GM19193 (cell line): ENCODE data around the gene CTBP1.

Experiments
- POLR2A ChIP-seq: IDR thresholded peaks from 4 replicates; pipeline ENCODE4 v1.6.1; 2011; ENCODE audit not compliant: insufficient read depth, insufficient read length; ENCODE audit errors: extremely low read depth

Gene CTBP1

DNA sequence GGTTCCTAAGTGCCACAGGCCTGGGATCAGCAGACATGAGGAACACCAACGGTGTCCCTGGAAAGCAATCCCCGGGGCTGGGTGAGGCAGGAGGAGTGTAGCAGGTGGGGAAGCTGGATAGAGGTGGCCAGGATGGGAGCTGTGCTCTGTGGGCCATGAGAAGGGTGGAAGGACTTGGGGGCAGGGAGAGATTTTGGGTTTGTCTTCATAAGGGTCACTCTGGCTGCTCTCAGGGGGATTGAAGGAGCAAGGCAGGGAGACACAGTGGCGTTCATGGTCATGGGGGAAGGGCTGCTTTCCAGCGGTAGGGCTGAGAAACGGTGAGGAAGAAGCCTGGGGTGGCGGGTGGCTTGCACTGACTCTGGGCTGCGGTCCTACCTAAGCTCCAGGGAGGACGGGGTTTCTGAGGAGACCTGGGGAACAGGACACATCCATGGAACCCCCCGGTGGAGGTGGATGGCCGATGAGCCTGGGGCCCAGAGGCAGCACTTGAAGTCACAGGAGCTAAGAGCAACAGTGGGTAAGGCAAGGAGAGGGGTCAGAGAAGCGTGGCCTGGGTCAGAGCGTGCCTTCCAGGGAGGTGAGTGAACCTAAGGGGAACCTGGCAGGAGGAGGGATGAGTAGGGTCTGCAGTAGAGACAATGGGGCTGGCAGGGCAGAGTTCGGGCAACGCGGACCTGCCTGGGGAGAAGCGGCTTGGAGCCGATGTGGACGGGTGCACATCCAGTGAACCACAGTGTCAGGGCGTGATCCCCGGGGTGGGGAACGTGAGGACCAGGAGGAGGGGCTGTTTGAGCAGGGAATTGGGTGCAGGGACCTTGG lies 12.4 kb upstream of the CTBP1 start:
- no peak for TF ChIP-seq POLR2A

DNA sequence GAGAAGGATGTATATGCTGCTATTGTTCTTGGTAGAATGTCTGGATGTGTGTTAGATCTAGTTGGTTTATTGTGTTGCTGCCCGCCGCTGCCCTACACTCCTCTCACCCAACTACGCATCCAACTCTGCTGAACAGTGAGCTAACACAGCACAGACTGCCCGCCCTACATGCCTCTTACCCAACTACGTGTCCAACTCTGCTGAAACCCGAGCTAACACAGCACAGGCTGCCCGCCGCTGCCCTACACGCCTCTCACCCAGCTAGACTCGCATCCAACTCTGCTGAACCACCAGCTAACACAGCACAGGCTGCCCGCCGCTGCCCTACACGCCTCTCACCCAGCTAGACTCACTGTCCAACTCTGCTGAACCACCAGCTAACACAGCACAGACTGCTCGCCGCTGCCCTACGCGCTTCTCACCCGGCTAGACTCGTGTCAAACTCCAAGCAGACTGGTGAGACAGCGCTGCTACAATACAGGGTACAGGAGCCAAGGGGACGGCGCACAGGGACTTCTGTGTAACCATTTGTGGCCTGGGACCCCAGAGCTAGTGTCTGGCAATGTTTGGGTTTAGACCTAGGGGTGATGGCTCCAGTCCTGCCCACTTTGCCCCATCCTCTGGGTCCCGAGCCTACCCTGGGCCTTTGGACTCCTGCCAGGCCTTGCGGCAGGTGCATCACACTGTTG lies 11.6 kb upstream of the CTBP1 start:
- no peak for TF ChIP-seq POLR2A

DNA sequence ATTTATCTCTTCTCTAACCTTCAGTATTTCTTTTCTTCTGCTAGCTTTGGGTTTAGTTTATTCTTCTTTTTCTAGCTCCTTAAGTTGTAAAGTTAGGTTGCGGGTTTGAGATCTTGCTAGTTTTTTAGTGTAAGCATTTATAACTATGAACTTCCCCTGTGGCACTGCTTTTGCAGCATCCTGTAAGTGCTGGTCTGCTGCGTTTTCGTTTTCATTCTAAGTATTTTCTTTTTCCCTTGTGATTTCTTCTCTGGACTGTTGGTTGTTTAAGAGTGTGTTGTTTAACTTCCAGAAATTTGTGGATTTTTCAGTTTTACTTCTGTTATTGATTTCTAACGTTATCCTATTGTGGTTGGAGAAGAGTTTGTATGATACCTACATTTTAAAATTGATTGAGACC lies 11.0 kb upstream of the CTBP1 start:
- TF ChIP-seq POLR2A: no peak

DNA sequence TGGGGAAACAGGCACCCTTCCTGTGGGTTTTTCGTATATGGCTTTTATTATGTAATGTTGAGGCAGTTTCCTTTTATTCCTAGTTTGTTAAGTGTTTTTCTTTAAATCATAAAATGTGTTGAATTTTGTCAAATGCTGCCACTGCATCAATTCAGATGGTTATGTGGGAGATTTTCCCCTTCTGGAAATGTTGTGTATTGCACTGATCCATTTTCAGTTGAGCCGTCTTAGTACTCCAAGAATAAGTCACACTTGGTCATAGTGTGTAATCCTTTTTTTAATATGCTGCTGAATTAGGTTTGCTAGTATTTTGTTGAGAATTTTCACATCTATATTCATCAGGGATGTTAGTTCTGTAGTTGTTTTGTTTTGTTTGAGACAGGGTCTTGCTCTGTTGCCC lies 9.5 kb upstream of the CTBP1 start:
- TF ChIP-seq POLR2A: no peak

DNA sequence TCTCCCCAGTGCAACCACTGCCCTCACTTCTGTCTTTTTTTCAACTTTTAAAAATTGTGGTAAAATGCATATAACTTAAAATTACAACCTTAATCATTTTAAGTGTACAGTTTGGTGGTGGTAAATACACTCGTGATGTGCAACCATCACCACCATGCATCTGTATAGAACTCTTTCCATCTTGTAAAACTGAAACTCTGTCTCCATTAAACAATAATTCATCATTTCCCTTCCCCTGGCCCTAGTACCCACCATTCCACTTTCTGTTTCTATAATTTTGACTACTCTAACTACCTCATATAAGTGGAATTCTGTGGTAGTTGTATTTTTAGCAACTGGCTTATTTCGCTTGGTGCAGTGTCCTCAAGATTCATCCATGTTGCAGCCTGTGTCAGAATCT lies 6.8 kb upstream of the CTBP1 start:
- no peak for TF ChIP-seq POLR2A

DNA sequence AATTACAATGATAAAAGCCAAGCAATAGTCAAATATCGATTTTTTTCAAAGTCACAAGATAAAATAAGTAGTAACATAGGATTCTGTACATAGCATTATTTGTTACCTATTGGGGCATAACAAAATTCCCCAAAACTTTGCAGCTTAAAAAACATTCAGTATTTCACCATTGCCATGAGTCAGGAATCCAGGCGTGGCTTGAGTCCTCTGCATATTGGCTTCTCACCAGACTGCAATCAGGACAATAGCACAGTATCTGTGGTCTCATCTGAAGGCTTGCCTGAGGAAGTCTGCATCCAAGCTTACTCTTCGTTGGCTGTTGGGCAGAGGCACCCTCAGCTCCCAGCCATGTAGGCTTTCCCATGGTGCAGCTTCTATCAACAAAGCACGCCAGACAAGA lies 6.2 kb upstream of the CTBP1 start:
- no peak for TF ChIP-seq POLR2A

DNA sequence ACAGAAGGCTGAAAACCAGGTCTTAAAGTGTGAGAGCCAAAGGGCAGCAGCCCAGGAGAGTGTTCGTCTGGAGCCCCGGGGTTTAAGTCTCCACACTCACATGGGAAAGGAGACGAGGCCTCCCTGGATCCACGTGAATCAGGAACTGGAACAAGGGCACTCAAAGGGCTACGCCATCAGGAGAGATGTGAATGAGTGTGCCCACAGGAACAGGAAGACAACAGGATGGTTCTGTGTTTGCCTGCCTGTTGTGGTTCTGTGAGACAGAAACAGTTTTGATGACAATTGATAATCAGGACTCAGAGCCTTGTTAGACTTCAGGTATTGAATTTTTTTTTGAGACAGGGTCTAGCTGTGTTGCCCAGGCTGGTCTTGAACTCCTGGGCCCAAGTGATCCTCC lies 4.9 kb upstream of the CTBP1 start:
- no peak for TF ChIP-seq POLR2A

DNA sequence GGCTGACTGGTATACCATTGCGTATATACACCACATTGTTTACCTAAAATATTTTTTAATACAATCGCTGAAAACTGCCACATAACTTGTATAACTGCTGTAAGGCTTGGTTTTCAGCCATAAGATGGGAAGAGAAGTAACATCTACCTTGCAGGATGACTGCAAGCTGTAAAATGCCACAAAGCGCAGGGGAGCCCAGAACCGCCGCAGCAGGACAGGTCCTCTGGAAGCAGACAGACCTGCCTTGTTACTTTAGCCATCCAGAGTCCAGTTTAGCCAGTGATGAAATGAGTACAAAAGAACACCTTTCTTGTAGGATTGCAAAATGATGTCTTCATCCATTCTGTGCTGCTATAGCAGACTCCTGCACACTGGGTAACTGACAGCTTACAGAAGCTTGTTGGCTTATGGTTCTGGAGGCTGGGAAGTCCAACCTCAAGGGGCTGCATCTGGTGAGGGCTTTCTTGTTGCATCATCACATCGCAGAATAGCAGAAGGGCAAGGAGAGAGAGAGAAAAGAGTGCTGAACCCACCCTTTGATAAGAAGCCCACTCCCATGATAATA lies 4.1 kb upstream of the CTBP1 start:
- no peak for TF ChIP-seq POLR2A

DNA sequence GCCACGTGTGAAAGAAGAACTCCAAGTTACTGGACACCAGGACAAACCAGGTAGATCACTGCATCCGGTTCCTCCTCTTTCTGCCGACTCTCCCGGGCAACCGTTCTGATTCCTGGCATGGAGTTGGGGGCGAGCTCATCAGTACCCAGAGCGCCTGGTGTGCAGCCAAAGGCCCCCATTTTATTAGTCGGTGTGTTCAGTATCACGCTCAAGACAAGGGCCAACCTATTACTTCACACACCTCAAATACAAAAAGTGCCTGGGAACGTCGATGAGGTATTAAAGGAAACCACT lies 2.8 kb upstream of the CTBP1 start:
- no peak for TF ChIP-seq POLR2A

DNA sequence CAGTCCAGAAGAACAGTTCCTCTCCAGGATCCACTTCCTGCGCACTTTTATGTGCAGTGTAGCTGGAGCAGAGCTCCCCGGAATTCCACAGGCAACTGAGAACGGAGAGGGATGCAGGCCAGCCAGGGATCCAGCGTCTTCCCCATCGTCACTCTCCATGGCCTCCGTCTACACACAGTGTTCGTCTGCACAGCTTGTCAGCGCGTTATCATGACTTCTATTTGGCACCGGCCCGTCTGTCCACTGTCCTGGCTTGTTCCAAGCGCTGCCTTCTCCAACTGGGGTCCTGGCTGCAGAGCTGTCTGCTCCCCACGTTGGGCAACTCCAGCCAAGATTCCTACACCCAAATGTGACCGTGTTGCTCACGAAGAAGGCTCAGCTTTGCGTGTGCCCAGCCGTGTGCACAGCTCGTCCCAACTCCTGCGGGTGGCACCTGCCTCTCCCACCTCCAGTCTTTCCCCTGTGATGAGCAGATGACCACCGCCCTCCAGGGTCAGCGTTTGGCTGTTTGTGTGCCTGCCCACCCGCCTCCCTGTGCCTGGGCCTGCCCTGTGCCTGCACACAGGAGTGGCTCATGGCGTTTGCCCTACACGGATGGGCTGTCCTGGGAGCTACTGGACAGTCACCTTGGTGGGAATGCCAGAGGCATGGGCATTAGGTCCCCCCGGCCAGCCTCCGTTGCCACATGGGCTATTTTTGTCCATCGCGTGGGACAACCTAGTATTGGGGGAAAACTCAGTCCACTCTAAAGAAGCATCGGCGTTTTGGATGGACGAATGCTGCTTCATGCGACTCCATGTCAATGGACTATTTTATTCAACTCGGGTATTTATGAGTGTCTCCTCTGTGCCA lies 2.2 kb upstream of the CTBP1 start:
- no peak for TF ChIP-seq POLR2A

DNA sequence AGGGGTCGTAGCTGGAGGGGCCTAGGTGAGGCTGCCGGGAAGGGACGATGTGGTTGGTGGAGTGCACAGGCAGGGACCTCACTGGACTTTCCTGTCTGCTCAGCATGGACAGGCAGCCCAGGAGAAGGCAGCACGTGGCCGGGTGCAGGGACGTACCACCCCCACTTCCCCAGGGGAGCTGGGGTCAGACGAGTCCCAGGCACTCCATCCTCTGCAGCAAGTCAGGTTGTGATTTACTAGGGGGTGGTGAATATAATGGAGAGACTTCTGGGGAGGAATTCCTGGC lies 1.5 kb upstream of the CTBP1 start:
- TF ChIP-seq POLR2A: no peak

DNA sequence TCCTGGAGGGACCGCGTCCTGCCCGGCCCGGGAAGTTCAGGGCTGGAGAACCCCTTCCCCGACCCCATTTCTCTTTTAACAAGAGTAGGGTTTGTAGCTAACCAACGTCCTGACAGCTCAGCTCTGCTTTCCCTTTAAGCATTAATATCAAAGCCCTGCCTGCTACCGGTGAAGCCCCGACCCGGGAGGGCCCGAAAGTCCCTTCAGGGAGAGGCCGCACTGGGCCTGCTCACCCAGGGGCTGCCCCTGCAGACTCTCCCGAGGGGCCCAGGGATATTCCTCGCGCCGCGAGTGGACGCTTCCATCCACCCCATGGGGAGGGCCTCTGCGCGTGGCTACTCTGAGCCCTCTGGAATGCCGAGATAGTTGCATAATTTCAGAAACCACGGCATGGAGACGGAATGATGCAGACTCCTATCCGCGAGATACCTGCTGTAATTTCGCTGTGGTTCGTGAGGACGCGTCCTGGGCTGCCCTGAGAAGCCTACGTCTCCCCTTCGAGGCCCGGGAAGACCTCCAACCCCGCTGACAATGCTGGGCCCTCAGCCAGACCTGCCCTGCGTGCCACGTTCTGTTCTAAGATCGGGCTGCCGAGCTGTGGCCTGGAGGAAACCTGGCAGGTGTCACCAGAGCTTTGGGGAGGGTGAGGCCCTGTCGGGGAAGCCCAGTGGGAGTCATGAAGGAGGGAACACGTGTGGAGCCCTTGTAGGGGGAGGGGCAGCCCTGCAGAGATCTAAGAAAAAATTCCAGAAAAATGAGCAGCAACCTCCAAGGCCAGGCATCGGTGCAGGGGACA lies 999 bp upstream of the CTBP1 start:
- TF ChIP-seq POLR2A: no peak

DNA sequence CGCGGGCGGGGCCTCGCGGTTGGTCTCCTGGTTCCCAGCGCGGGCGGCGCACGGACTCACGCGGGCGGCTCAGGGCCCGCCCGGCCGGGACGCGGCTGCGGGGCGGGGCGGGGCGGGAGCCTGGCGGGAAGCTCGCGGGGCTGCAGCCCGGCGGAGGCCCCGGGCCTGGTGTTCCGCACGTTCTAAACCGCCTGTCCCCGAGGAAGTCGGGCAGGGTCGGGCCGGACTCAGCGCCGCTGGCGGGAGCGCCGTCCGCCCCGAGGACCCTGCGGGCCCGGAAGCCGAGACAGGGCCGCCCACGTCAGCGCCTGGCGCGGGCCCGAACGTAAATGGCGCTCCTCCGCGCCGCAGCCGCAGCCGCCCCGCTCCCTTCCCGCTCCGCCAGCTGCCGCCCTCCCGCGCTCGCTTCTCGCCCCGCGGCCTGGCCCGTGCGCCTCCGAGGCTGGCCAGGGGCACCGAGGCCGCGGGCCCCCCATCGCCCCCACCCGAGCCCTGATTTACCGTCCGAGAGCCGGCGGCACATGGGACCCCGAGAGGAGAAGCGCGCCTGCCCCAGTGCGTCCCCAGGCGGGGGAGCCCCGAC lies 309 bp upstream of the CTBP1 start:
- TF ChIP-seq POLR2A: peak; percentile 75

DNA sequence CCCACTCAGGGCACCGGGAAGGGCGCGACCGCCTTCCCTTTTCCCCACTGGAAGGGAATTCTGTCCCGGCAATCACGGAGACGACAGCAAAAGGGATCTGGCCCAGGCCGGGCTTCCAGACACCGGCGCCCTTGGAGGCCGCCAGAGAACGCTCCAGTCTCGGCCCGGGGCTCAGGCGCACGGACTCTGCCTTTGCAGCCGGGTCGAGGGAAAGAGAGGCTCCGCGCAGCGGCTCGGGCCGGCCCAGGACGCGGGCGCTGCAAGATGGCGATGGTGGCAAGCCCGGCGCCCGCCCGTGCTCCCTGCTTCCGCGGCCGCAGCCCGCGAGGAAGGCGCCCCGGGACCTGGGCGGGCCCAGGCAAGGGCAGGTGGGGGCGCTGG lies 1.1 kb downstream of the CTBP1 start:
- TF ChIP-seq POLR2A: no peak
